Bronchial epithelial cell (primary cell): ENCODE results near the gene HS6ST2. TPM values are rescaled to one million over a fixed set of nuclear protein-coding genes. Genes with fewer than 3 reads are reported as not detected.

Experiments used
- DNase-seq: peaks from one replicate; pipeline ENCODE4 v3.0.0-alpha.2; 2010; ENCODE audit warnings: low read depth
- FAIRE-seq: peaks from 2 replicates; lab custom pipeline; 2011; peaks lifted over from hg19 to GRCh38; lab: Jason Lieb, UNC
- H3K27me3 ChIP-seq: 2 replicates; pipeline ENCODE4 v1.5.1; 2011; ENCODE audit warnings: low read length; ENCODE audit not compliant: control insufficient read depth, insufficient read depth
- H3K36me3 ChIP-seq: 2 replicates; pipeline ENCODE4 v1.5.1; 2011; ENCODE audit warnings: low read length; ENCODE audit not compliant: control insufficient read depth, insufficient read depth
- H3K4me3 ChIP-seq: 2 replicates; pipeline ENCODE4 v1.5.1; 2011; ENCODE audit warnings: mild to moderate bottlenecking, low read depth, low read length, control low read depth
- total RNA-seq: library from RNA; depleted of rRNA; stranded (reverse); fragments of >200 nt; gene quantifications from 2 replicates; pipeline ENCODE4 v1.2.1, GENCODE V29; 2014
- TF ChIP-seq, protein P1 (sequence below): IDR thresholded peaks from 2 replicates; pipeline ENCODE4 v1.5.1; 2011; ENCODE audit warnings: mild to moderate bottlenecking, moderate library complexity, low read length, control low read depth, inconsistent platforms; ENCODE audit not compliant: insufficient read depth, severe bottlenecking

HS6ST2 gene
- total RNA-seq, 1 donor from 2014 or later, result 16.8 TPM

DNA sequence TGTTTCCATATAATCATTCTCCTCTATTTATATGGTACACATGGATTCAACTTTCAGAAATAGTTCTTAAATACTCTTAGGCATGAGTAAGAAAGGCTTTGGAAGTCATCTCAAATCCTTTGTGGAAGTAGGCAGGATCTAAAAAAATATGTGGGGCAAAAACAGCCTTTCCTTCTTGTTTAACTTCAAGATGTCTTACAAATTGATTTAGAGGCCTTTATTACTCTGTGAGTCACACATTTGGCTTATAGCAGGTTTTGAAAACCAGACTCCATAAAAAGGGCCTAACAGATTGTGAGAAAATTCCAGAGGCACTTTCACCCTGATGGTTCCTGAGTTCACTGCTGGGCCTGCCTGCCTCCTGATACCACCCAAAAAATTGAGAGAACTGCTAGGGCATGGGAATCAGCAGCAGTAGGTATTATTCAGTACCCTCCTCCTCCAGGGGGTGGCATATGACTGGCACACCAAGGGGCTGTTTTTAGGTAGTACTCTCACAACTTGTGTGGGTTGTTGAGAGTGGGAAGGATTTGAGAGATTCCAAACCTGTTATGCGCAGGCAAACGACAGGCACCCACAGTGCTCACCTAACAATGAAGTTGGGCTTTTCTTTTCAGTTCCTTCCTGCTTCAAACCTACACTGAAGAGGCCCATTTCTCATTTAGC is 306.9 kb downstream of the HS6ST2 start:
- H3K27me3 ChIP-seq, result no peaks in the 10 kb centered on the region
- FAIRE-seq, result no peak
- TF ChIP-seq, protein P1, sequence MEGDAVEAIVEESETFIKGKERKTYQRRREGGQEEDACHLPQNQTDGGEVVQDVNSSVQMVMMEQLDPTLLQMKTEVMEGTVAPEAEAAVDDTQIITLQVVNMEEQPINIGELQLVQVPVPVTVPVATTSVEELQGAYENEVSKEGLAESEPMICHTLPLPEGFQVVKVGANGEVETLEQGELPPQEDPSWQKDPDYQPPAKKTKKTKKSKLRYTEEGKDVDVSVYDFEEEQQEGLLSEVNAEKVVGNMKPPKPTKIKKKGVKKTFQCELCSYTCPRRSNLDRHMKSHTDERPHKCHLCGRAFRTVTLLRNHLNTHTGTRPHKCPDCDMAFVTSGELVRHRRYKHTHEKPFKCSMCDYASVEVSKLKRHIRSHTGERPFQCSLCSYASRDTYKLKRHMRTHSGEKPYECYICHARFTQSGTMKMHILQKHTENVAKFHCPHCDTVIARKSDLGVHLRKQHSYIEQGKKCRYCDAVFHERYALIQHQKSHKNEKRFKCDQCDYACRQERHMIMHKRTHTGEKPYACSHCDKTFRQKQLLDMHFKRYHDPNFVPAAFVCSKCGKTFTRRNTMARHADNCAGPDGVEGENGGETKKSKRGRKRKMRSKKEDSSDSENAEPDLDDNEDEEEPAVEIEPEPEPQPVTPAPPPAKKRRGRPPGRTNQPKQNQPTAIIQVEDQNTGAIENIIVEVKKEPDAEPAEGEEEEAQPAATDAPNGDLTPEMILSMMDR, result peak; percentile 7
- H3K4me3 ChIP-seq, result no peak overlapping the region
- DNase-seq, result no peak
- H3K36me3 ChIP-seq, result no peaks in the 10 kb centered on the region

DNA sequence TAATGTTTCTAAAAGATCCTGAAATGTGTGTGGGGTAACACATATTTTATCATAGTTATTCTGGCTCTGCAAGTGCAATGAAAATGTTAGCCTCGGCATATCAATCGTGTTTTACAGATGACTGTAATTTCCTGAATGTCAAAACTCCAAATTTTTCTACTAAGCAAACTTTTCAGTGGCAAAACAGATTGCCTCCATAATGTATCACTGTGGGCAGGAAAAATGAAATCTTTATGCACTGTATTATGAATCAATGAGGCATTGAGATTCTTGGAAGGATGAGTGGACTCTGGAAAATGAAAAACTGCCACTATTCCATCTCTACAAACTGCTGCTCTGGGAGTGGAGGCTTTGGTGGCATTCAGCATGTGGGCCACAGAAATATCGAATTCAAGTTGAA is 309.5 kb downstream of the HS6ST2 start:
- DNase-seq (no peak), FAIRE-seq (no peak)
- TF ChIP-seq, protein P1, result no peak
- H3K27me3 ChIP-seq, result no peaks in the 10 kb centered on the region
- H3K36me3 ChIP-seq, result no peaks in the 10 kb centered on the region
- H3K4me3 ChIP-seq, result no peak overlapping the region

DNA sequence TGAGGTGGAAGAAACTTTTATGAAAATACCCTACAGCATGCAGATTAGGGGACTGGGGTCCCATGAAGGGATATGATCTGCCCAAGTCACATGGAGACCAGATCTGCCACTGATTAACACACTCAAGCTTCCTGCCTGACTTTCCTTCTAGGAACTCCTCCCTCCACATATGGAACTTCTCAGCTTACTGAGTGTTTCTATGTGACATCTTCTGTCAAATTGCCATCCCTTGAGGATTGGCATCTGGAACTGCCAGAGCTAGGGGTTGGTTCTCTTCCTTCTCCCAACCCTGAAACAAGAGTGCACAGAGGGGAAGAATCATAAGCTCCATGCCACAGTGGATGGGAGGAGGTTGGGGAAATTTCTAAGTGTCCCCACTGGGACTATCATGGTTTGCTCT is 319.0 kb downstream of the HS6ST2 start:
- Histone ChIP-seq H3K27me3 (no peaks in the 10 kb centered on the region), H3K4me3 (no peak overlapping the region), H3K36me3 (no peaks in the 10 kb centered on the region)
- FAIRE-seq (no peak), DNase-seq (no peak)
- TF ChIP-seq, protein P1, result no peak

DNA sequence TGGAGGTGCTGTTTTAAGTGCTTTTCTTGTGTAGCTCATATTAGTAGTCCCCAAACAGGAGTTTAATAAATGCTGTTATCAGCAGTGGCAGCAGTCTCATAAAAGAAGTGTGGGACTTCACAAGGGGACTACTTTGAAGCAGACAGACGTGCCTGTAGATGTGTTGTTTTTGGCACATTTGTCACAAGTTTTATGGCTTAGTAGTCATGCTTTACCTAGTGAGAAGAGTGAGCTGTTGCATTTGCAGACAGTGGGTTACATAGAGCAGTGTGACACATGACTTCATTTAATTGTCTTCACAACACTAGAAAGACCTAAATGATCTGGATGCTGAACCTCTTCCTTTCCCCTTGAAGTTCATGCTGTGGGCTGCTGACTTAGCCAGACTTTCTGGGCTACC is 320.1 kb downstream of the HS6ST2 start:
- Histone ChIP-seq H3K36me3 (no peaks in the 10 kb centered on the region), H3K4me3 (no peak overlapping the region), H3K27me3 (no peaks in the 10 kb centered on the region)
- TF ChIP-seq, protein P1, result no peak
- no peak for FAIRE-seq
- DNase-seq, result no peak

DNA sequence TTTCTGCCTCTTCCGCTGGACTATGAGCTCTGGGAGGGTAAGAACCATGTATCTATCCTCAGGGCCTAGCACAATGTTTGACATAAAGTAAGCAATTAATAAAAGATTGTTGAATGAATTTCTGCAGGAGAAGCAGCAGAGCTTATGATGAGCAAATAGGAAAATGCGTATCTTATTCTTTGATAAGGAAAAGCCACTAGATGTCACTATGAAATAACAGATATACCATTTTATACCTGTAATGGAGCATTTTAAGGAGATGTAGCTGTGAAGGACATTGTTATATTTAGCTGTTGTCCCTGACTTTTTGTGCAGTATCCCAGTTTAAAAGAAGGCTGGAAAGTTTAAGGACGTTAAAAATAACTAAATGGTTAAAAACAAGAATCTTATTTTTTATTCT is 322.3 kb downstream of the HS6ST2 start:
- peak; percentile 25 for DNase-seq
- Histone ChIP-seq H3K36me3 (no peaks in the 10 kb centered on the region), H3K27me3 (no peaks in the 10 kb centered on the region), H3K4me3 (no peak overlapping the region)
- FAIRE-seq, result no peak
- TF ChIP-seq, protein P1, result no peak

DNA sequence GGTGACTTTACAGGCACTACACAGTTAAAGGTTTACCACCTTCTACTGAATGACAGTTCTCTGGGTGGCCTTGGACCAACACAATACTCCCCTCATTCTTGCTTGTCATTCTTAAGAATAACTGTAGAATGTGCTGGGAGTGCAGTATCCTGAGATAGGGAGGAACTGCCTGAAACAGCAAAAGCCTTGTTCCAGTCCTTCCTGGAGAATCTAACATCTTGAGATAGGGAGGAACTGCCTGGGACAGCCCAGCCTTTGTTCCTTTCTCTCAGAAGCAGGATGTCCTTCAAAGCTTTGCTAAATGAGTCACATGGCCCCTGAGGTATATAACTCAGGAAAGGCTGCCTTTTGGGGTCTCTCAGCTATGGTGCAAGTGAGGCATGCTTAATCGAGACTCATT is 323.9 kb downstream of the HS6ST2 start:
- FAIRE-seq, result no peak
- DNase-seq, result no peak
- H3K27me3 ChIP-seq, result no peaks in the 10 kb centered on the region
- no peak overlapping the region for H3K4me3 ChIP-seq
- TF ChIP-seq, protein P1, result no peak
- no peaks in the 10 kb centered on the region for H3K36me3 ChIP-seq
